ENCODE results near the gene LRRC14B. TPM values are rescaled to one million over a fixed set of nuclear protein-coding genes. Genes with fewer than 3 reads are reported as not detected.

Gene LRRC14B
- total RNA-seq, 1 donor from 2014 or later, result not detected

DNA sequence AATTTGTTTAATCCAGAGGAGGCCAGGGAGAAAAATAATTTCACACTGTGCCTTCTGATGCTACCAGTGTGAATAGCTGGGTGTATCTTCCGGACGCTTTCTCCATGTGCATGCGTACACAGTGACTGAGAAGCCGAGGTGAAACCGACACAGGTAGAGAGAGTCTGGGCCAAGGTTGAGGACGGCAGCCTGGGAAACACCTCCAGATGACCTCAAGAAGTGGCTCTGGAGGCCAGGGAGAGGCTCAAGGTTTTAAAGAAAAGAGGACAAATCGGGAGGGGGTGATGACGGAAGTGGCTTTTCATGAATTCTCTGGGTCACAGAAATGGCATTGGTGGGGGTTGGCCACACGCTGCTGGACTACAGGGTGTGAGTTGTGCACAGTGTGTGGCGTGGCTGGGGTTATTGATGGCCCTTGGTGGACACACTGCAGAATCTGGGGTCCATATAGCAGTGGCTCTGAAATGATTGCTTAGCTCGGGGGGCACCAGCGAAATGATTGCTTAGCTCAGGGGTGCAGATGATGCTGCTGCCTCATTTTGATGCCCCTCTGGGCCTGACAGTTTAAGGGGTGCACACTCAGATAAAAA lies 34.1 kb upstream of the LRRC14B start:
- H3K4me3 ChIP-seq, result no peak overlapping the region
- DNase-seq, result no peak
- no peaks in the 10 kb centered on the region for H3K27me3 ChIP-seq (ENCODE audit: low read depth)
- no peaks in the 10 kb centered on the region for H3K9me3 ChIP-seq
- H3K4me1 ChIP-seq, result no peaks in the 10 kb centered on the region
- H3K27ac ChIP-seq, result no peak overlapping the region
- ATAC-seq, result no peak
- intact Hi-C loops (cut with DNase I), result no loop called here
- H3K36me3 ChIP-seq, result no peaks in the 10 kb centered on the region
- TF ChIP-seq, protein P1, sequence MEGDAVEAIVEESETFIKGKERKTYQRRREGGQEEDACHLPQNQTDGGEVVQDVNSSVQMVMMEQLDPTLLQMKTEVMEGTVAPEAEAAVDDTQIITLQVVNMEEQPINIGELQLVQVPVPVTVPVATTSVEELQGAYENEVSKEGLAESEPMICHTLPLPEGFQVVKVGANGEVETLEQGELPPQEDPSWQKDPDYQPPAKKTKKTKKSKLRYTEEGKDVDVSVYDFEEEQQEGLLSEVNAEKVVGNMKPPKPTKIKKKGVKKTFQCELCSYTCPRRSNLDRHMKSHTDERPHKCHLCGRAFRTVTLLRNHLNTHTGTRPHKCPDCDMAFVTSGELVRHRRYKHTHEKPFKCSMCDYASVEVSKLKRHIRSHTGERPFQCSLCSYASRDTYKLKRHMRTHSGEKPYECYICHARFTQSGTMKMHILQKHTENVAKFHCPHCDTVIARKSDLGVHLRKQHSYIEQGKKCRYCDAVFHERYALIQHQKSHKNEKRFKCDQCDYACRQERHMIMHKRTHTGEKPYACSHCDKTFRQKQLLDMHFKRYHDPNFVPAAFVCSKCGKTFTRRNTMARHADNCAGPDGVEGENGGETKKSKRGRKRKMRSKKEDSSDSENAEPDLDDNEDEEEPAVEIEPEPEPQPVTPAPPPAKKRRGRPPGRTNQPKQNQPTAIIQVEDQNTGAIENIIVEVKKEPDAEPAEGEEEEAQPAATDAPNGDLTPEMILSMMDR (IDR thresholded peaks at IDR 0.05), result no peak

DNA sequence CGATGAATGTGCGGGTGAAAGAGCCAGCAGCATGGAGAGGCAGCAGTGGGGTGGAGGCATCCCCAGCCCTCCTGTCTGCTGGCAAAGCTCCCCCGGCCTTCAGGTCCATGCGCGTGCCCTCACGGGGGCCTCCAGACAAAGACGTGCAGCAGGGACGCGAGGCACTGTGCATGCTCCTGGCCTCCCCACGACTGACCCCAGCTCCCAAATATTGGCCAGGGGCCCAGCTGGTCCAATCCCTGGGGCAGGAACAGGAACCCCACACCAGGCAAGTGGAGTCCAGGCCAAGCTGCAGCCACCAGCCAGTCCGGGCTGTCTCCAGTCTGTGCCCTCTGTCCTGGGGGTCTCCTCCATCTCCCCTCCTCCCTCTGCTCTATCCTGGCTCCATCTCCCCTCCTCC lies 33.5 kb upstream of the LRRC14B start:
- TF ChIP-seq, protein P1 (IDR thresholded peaks at IDR 0.05), result no peak
- H3K4me3 ChIP-seq, result no peak overlapping the region
- H3K36me3 ChIP-seq, result no peaks in the 10 kb centered on the region
- H3K27ac ChIP-seq, result no peak overlapping the region
- ATAC-seq (no peak), DNase-seq (no peak)
- no peaks in the 10 kb centered on the region for H3K4me1 ChIP-seq
- intact Hi-C loops (cut with DNase I), result no loop called here
- no peaks in the 10 kb centered on the region for H3K9me3 ChIP-seq
- H3K27me3 ChIP-seq (ENCODE audit: low read depth), result no peaks in the 10 kb centered on the region

DNA sequence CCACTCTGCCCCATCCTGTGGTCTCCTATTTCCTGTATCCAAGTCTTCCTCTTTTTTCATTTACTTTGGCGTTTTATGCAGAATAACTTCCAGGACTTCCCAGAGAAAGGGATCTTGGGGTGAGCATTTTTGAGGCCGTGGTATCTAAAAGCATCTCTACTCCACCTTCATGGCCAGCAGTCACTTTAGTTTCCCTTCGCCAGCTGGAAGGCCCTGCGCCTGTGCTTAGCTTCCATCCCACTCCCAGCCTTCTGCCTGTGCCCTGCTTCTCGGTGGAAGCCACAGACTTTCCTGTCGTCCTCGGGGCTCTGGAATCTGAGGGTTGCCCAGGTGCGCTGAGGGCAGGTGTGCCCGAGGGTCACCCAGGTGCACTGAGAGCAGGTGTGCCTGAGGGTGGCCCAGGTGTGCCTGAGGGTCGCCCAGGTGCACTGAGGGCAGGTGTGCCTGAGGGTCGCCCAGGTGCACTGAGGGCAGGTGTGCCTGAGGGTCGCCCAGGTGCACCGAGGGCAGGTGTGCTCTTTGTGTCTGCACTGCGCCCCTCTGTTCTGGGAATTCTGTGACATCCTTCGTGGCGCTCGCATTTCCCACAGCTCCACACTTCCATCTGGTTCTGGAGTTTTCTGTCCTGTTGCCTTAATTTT lies 32.4 kb upstream of the LRRC14B start:
- H3K27ac ChIP-seq, result no peak overlapping the region
- H3K9me3 ChIP-seq, result no peaks in the 10 kb centered on the region
- no peaks in the 10 kb centered on the region for H3K4me1 ChIP-seq
- TF ChIP-seq, protein P1 (IDR thresholded peaks at IDR 0.05), result no peak
- H3K4me3 ChIP-seq, result no peak overlapping the region
- no peak for ATAC-seq
- no peaks in the 10 kb centered on the region for H3K36me3 ChIP-seq
- intact Hi-C loops (cut with DNase I), result no loop called here
- H3K27me3 ChIP-seq (ENCODE audit: low read depth), result no peaks in the 10 kb centered on the region
- no peak for DNase-seq

DNA sequence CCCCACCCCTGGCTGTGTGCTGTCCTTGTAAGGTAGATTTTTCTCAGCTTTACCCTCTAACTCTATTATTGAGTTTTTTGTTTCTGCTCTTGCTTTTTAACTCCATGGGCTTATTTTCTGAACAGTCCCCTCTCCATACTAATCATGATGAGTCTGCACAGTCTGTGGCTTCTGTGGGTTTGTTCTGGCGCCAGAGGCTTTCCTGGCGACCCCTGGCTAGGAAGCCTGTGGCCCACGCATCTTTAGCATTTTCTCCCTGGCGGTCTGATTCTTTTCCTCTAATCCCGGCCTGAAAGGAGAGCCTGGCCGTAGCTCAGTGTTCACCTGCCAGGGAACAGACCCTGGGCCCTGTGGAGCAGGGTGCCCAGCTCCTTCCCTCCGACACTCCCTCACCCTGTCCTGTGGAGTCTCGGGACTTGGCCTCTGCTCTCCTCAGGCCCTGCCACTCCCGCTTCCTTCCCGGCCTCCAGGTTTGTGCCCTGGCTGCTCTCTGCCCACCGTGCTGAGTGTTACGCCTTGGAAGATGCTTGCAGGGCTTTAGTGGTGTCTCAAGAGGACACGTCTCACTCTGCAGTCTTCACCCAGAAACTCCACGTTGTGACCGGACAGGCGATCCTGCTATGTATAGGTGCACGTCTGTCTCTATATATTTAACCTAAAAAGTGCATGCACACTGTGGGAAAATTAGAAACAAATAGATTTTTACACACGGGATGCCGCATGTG lies 31.7 kb upstream of the LRRC14B start:
- H3K36me3 ChIP-seq, result no peaks in the 10 kb centered on the region
- DNase-seq, result no peak
- intact Hi-C loops (cut with DNase I), result no loop called here
- H3K27ac ChIP-seq, result no peak overlapping the region
- H3K4me3 ChIP-seq, result no peak overlapping the region
- H3K27me3 ChIP-seq (ENCODE audit: low read depth), result no peaks in the 10 kb centered on the region
- H3K9me3 ChIP-seq, result no peaks in the 10 kb centered on the region
- H3K4me1 ChIP-seq, result no peaks in the 10 kb centered on the region
- TF ChIP-seq, protein P1 (IDR thresholded peaks at IDR 0.05), result no peak
- ATAC-seq, result no peak

DNA sequence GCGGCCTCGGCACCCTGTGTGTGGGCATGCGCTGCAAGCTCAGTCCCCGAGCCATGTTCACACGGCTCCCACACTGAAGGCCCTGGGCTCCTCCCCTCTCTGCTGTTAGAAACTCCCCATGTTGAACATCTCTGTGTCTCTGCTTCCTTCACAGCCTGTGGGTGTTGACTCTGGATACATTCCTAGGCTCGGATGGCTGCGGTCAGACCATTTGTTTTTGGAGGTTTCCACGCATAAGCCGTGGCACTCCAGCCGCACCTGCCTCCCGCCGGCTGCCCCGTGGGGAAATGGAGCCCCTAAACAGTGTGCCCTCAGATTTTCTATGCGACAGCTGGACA lies 31.2 kb upstream of the LRRC14B start:
- Histone ChIP-seq H3K27ac (no peak overlapping the region), H3K4me3 (no peak overlapping the region), H3K9me3 (no peaks in the 10 kb centered on the region), H3K4me1 (no peaks in the 10 kb centered on the region), H3K27me3 (ENCODE audit: low read depth) (no peaks in the 10 kb centered on the region), H3K36me3 (no peaks in the 10 kb centered on the region)
- intact Hi-C loops (cut with DNase I), result no loop called here
- ATAC-seq (no peak), DNase-seq (no peak)
- TF ChIP-seq, protein P1 (IDR thresholded peaks at IDR 0.05), result no peak
